IMR-90 (cell line): ENCODE results near the gene HOXB6. TPM values are rescaled to one million over a fixed set of nuclear protein-coding genes. Genes with fewer than 3 reads are reported as not detected.

Source experiments
- ATAC-seq: fragments of 200-7000 bp; cut with Tn5 transposase; 2 replicates; pipeline ENCODE4 v1.9.1; 2020; ENCODE audit warnings: low read depth, mild to moderate bottlenecking, moderate library complexity
- BruUV-seq: library from RNA; stranded (reverse); fragments of 400-500 nt; replicated peaks from 2 replicates; lab custom pipeline; 2021; lab: Mats Ljungman, UMichigan
- CTCF ChIA-PET: fragments of 300-600 bp; formaldehyde crosslinking; extraction: SDS; loops from one replicate; lab custom pipeline; 2021; ENCODE audit warnings: antibody characterized with exemption; lab: Yijun Ruan, JAX
- POLR2A ChIA-PET: fragments of 300-600 bp; sonication (Branson Sonifier 250); formaldehyde crosslinking; loops from one replicate; lab custom pipeline; 2022; ENCODE audit warnings: antibody characterized with exemption; ENCODE audit not compliant: unreplicated experiment; lab: Charles Lee
- DNase-seq: peaks from one replicate; pipeline ENCODE4 v3.0.0; 2013
- H2AFZ ChIP-seq: replicated peaks from 2 replicates; pipeline ENCODE3; 2013; ENCODE audit warnings: low read length, mild to moderate bottlenecking; ENCODE audit not compliant: poor library complexity
- H2AK5ac ChIP-seq: 2 replicates; pipeline ENCODE4 v1.6.1; 2013; ENCODE audit warnings: low read depth, low read length, inconsistent platforms
- H2AK9ac ChIP-seq: replicated peaks from 2 replicates; pipeline ENCODE3; 2013; ENCODE audit warnings: mild to moderate bottlenecking, low read depth, low read length, moderate library complexity; ENCODE audit not compliant: poor library complexity
- H2BK120ac ChIP-seq: 2 replicates; pipeline ENCODE4 v1.6.1; 2013; ENCODE audit warnings: low read depth, low read length, inconsistent platforms
- H2BK15ac ChIP-seq: 3 replicates; pipeline ENCODE4 v1.6.1; 2013; ENCODE audit warnings: low read depth, low read length, inconsistent platforms
- H2BK20ac ChIP-seq: 2 replicates; pipeline ENCODE4 v1.6.1; 2013; ENCODE audit warnings: low read depth, mild to moderate bottlenecking, inconsistent platforms, low read length, moderate library complexity
- H2BK5ac ChIP-seq: 2 replicates; pipeline ENCODE4 v1.6.1; 2013; ENCODE audit warnings: mild to moderate bottlenecking, low read depth, low read length, inconsistent platforms; ENCODE audit not compliant: poor library complexity, severe bottlenecking
- H3K14ac ChIP-seq: replicated peaks from 2 replicates; pipeline ENCODE4 v1.6.1; 2013; ENCODE audit warnings: low read depth, low read length, inconsistent platforms
- H3K18ac ChIP-seq: 2 replicates; pipeline ENCODE4 v1.6.1; 2013; ENCODE audit warnings: low read depth, low read length, control low read depth
- H3K23ac ChIP-seq: 2 replicates; pipeline ENCODE4 v1.6.1; 2013; ENCODE audit warnings: low read depth, low read length, inconsistent platforms
- H3K27ac ChIP-seq: 2 replicates; pipeline ENCODE4 v1.5.1; 2013; ENCODE audit warnings: mild to moderate bottlenecking, control low read depth, low read length; ENCODE audit not compliant: insufficient read depth
- H3K27me3 ChIP-seq: 2 replicates; pipeline ENCODE4 v1.6.1; 2013; ENCODE audit warnings: low read length; ENCODE audit not compliant: control insufficient read depth, insufficient read depth
- H3K36me3 ChIP-seq: 2 replicates; pipeline ENCODE4 v1.6.1; 2013; ENCODE audit warnings: low read length, mixed read lengths; ENCODE audit not compliant: control insufficient read depth, insufficient read depth
- H3K4ac ChIP-seq: 2 replicates; pipeline ENCODE4 v1.6.1; 2013; ENCODE audit warnings: low read depth, low read length, inconsistent platforms
- H3K4me1 ChIP-seq: 2 replicates; pipeline ENCODE4 v1.6.1; 2013; ENCODE audit warnings: low read length, mixed read lengths; ENCODE audit not compliant: control insufficient read depth, insufficient read depth
- H3K4me2 ChIP-seq: 2 replicates; pipeline ENCODE4 v1.6.1; 2013; ENCODE audit warnings: low read depth, mild to moderate bottlenecking, control low read depth, low read length, moderate library complexity
- H3K4me3 ChIP-seq: 2 replicates; pipeline ENCODE4 v1.5.1; 2013; ENCODE audit warnings: low read depth, mild to moderate bottlenecking, control low read depth, low read length, moderate library complexity; ENCODE audit not compliant: insufficient read depth
- H3K56ac ChIP-seq: 2 replicates; pipeline ENCODE4 v1.6.1; 2013; ENCODE audit warnings: low read length, inconsistent platforms; ENCODE audit not compliant: insufficient read depth; ENCODE audit errors: extremely low read depth
- H3K79me1 ChIP-seq, 2 experiments: 2 replicates each; pipeline ENCODE4 v1.6.1; 2013; ENCODE audit warnings: low read length in 2 of 2, inconsistent platforms in 1 of 2, low read depth in 1 of 2
- H3K9ac ChIP-seq: 2 replicates; pipeline ENCODE4 v1.6.1; 2013; ENCODE audit warnings: low read depth, low read length, control low read depth
- H3K9me1 ChIP-seq: 2 replicates; pipeline ENCODE4 v1.6.1; 2013; ENCODE audit warnings: low read length, inconsistent platforms; ENCODE audit not compliant: insufficient read depth
- H3K9me3 ChIP-seq: 2 replicates; pipeline ENCODE4 v1.6.1; 2013; ENCODE audit warnings: low read length; ENCODE audit not compliant: control insufficient read depth, insufficient read depth
- H4K20me1 ChIP-seq: 2 replicates; pipeline ENCODE4 v1.6.1; 2013; ENCODE audit warnings: low read length, inconsistent platforms; ENCODE audit not compliant: insufficient read depth
- H4K5ac ChIP-seq: 2 replicates; pipeline ENCODE4 v1.6.1; 2013; ENCODE audit warnings: mild to moderate bottlenecking, low read depth, low read length, control low read depth
- H4K8ac ChIP-seq, 2 experiments: 2 replicates each; pipeline ENCODE4 v1.6.1; 2013; ENCODE audit warnings: low read depth in 2 of 2, low read length in 2 of 2, control low read depth in 1 of 2, inconsistent platforms in 1 of 2
- H4K91ac ChIP-seq: 2 replicates; pipeline ENCODE4 v1.6.1; 2013; ENCODE audit warnings: low read depth, low read length, inconsistent platforms; ENCODE audit not compliant: insufficient read depth
- CEBPB ChIP-seq: IDR thresholded peaks from 2 replicates; pipeline ENCODE4 v1.6.1; 2012; ENCODE audit warnings: low read depth, low read length, improper control_type of control experiment
- MAFK ChIP-seq: IDR thresholded peaks from 2 replicates; pipeline ENCODE4 v1.6.1; 2012; ENCODE audit warnings: low read depth, low read length, improper control_type of control experiment
- MAZ ChIP-seq: IDR thresholded peaks from 2 replicates; pipeline ENCODE4 v1.6.1; 2012; ENCODE audit warnings: low read depth, mild to moderate bottlenecking, low read length, improper control_type of control experiment, moderate library complexity, borderline replicate concordance
- MXI1 ChIP-seq: IDR thresholded peaks from 2 replicates; pipeline ENCODE4 v1.6.1; 2012; ENCODE audit warnings: low read depth, mild to moderate bottlenecking, low read length, moderate library complexity, borderline replicate concordance
- RAD21 ChIP-seq: IDR thresholded peaks from 2 replicates; pipeline ENCODE4 v1.6.1; 2012; ENCODE audit warnings: low read length, improper control_type of control experiment
- RCOR1 ChIP-seq: IDR thresholded peaks from 2 replicates; pipeline ENCODE4 v1.6.1; 2012; ENCODE audit warnings: mild to moderate bottlenecking, low read length, improper control_type of control experiment; ENCODE audit not compliant: insufficient replicate concordance
- SMC3 ChIP-seq: fragments of 150-350 bp; IDR thresholded peaks from 2 replicates; pipeline ENCODE4 v1.6.1; 2016; ENCODE audit warnings: low read depth, mild to moderate bottlenecking, antibody characterized with exemption, low read length, moderate library complexity
- USF2 ChIP-seq: fragments of 150-350 bp; IDR thresholded peaks from 2 replicates; pipeline ENCODE4 v1.6.1; 2017; ENCODE audit warnings: mild to moderate bottlenecking, antibody characterized with exemption, low read length, low read depth
- WGBS, 2 experiments: methylation state at CpG; one replicate each; pipeline versions ENCODE4 v1.1.5 to v1.1.7; 2013; ENCODE audit warnings: missing lambda C conversion rate in 2 of 2; ENCODE audit not compliant: insufficient read length in 1 of 2; ENCODE audit errors: extremely low coverage in 2 of 2; 5-methylcytosine and 5-hydroxymethylcytosine counted together
- dilution Hi-C: fragments of 300-500 bp; cut with HindIII; formaldehyde crosslinking; loops from one replicate; pipeline ENCODE4 v1.14.3; 2018; ENCODE audit warnings: low sequenced_read_pairs; ENCODE audit not compliant: unreplicated experiment
- in situ Hi-C: fragments of 300-500 bp; cut with MboI; formaldehyde crosslinking; loops from 3 replicates; pipeline ENCODE4 v1.14.3; 2019; ENCODE audit warnings: low sequenced_read_pairs, inconsistent platforms, mixed read lengths
- intact Hi-C: fragments of 100-400 bp; cut with micrococcal nuclease; formaldehyde crosslinking; loops from 2 replicates; pipeline ENCODE4 v1.10.0; 2022
- polyA plus RNA-seq, 3 experiments: library from polyadenylated mRNA; depleted of rRNA; stranded (reverse); fragments of >200 nt; gene quantifications; 2 replicates each; pipeline ENCODE4 v1.2.3, GENCODE V29; 2012; ENCODE audit warnings: low replicate concordance in 1 of 3
- total RNA-seq: library from RNA; depleted of rRNA; stranded (reverse); fragments of >200 nt; gene quantifications from 2 replicates; pipeline ENCODE4 v1.2.3, GENCODE V29; 2012
- TF ChIP-seq, protein P1 (sequence below): conservative IDR thresholded peaks from 2 replicates; pipeline ENCODE4 v1.5.1; 2012; ENCODE audit warnings: mild to moderate bottlenecking, low read depth, low read length, improper control_type of control experiment

The HOXB6 gene
- total and polyA plus RNA-seq, 2 of the 4 experiments (the other 2 are of a cell fraction): 11.1 to 42.2 TPM

GRCh38 chr17:48630925-48631692 is 26.3 kb upstream of the HOXB6 start:
- 0% methylated on average over 1 of the region's 15 CpGs; no CpG with 5 or more reads in 1 of the 2 experiments for WGBS, 2 experiments
- in situ Hi-C loops (no loop called here), dilution Hi-C loops (no loop called here), intact Hi-C loops (no loop called here)
- Histone ChIP-seq H2AK9ac (no peak overlapping the region), H3K9me3 (peaks cover 39% of the 10 kb centered on the region), H3K18ac (no peak overlapping the region), H2AK5ac (no peak overlapping the region), H4K8ac (no peak overlapping the region), H3K36me3 (no peaks in the 10 kb centered on the region), H3K14ac (no peak overlapping the region), H2BK20ac (no peak overlapping the region), H3K4ac (no peak overlapping the region), H3K23ac (no peak overlapping the region), H3K4me3 (no peak overlapping the region), H3K9me1 (no peaks in the 10 kb centered on the region), H3K56ac (no peak overlapping the region), H3K4me2 (no peak overlapping the region), H4K20me1 (peaks cover 3% of the 10 kb centered on the region; the same call in 1 of the 2 replicates), H2AFZ (no peak overlapping the region), H4K91ac (no peak overlapping the region), H2BK120ac (no peak overlapping the region), H4K5ac (no peak overlapping the region), H3K4me1 (no peaks in the 10 kb centered on the region; the same call in 1 of the 2 replicates), H3K27me3 (peaks cover 98% of the 10 kb centered on the region), H3K79me1 (no peaks in the 10 kb centered on the region), H3K9ac (no peak overlapping the region), H2BK5ac (no peak overlapping the region), H3K27ac (no peak overlapping the region), H2BK15ac (no peak overlapping the region)
- TF ChIP-seq, protein P1, sequence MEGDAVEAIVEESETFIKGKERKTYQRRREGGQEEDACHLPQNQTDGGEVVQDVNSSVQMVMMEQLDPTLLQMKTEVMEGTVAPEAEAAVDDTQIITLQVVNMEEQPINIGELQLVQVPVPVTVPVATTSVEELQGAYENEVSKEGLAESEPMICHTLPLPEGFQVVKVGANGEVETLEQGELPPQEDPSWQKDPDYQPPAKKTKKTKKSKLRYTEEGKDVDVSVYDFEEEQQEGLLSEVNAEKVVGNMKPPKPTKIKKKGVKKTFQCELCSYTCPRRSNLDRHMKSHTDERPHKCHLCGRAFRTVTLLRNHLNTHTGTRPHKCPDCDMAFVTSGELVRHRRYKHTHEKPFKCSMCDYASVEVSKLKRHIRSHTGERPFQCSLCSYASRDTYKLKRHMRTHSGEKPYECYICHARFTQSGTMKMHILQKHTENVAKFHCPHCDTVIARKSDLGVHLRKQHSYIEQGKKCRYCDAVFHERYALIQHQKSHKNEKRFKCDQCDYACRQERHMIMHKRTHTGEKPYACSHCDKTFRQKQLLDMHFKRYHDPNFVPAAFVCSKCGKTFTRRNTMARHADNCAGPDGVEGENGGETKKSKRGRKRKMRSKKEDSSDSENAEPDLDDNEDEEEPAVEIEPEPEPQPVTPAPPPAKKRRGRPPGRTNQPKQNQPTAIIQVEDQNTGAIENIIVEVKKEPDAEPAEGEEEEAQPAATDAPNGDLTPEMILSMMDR: no peak
- TF ChIP-seq CEBPB (no peak), USF2 (no peak), MAFK (no peak), MAZ (no peak), MXI1 (no peak), RAD21 (no peak), RCOR1 (no peak), SMC3 (no peak)
- ATAC-seq: no peak
- no peak for DNase-seq
- ChIA-PET CTCF (no interaction called here), POLR2A (no interaction called here)
- BruUV-seq: no TSS peak
